Glomerular visceral epithelial cell (primary cell): ENCODE measurements around the gene MRPL49.
"Not testable (repeated sequence)": the region's sequence is repeated elsewhere in the genome, so short reads cannot be mapped to it uniquely, and the experiment has no call there.

ENCODE experiments used
- DNase-seq: peaks from one replicate; pipeline ENCODE4 v3.0.0-alpha.2; 2016; ENCODE audit errors: extremely low spot score

Gene MRPL49

GRCh38 chr11:65165410-65166317, 43.5 kb downstream of the MRPL49 start:
- no peak for DNase-seq

- no peak for DNase-seq
Measured at GRCh38 chr11:65166893-65167292, 44.8 kb downstream of the MRPL49 start.

GRCh38 chr11:65167656-65168055, 45.5 kb downstream of the MRPL49 start:
- DNase-seq = no peak

- no peak for DNase-seq
Measured at GRCh38 chr11:65169164-65169641, 47.1 kb downstream of the MRPL49 start.

- no peak for DNase-seq
Measured at GRCh38 chr11:65170058-65170534, 48.0 kb downstream of the MRPL49 start, which contains the start of gene SPDYC. TSS of gene SPDYC (plus strand) at chr11:65170233. CDS start at chr11:65171358, 1,125 bp downstream.

GRCh38 chr11:65172600-65172999, 50.5 kb downstream of the MRPL49 start:
- no peak for DNase-seq

- DNase-seq = not testable (repeated sequence)
Measured at GRCh38 chr11:65174571-65175010, 52.5 kb downstream of the MRPL49 start.
